ENCODE results near the gene OR6A2.

GRCh38 chr11:6841694-6842093 lies 42.2 kb upstream of the OR6A2 start:
- TF ChIP-seq RAD21 (IDR thresholded peaks at IDR 0.05 in 1 of 2, conservative IDR thresholded peaks at IDR 0.05 in 1 of 2; ENCODE audit: low read depth in 2 of 2, low read length in 2 of 2) (no peak), BRCA1 (IDR thresholded peaks at IDR 0.05; ENCODE audit: low read depth, low read length) (no peak)

Measured in H1 (cell line).